Head of caudate nucleus (tissue), 42 donors: ENCODE results near the gene ULBP1.
"Not testable (repeated sequence)": the region's sequence is repeated elsewhere in the genome, so short reads cannot be mapped to it uniquely, and the experiment has no call there.

ENCODE experiments used
- DNase-seq, 42 donors: peaks; one replicate each; pipeline versions ENCODE4 v3.0.0 to v3.0.0-alpha.2; 2020 to 2021; ENCODE audit warnings: mixed read lengths in 7 of 42
- intact Hi-C: fragments of 100-400 bp; cut with DNase I; formaldehyde crosslinking; loops from one replicate; pipeline ENCODE4 v1.15.0; 2022

Gene ULBP1

GRCh38 chr6:149964308-149965193 is 808 bp downstream of the ULBP1 start:
- intact Hi-C loops, result no loop called here
- peak in 1 of 42 donors; percentile 22 for DNase-seq

GRCh38 chr6:149965194-149966020 is 1.7 kb downstream of the ULBP1 start:
- intact Hi-C loops, result no loop called here

GRCh38 chr6:149966319-149966718 is 2.6 kb downstream of the ULBP1 start:
- intact Hi-C loops, DNase-seq: not testable (repeated sequence)

More at GRCh38 chr6:149965194-149966020, 1.7 kb downstream of the ULBP1 start:
- DNase-seq, result no peak

- intact Hi-C loops, result no loop called here
- no peak for DNase-seq
Measured at GRCh38 chr6:149967591-149967990, 3.8 kb downstream of the ULBP1 start.

GRCh38 chr6:149967999-149968398 is 4.3 kb downstream of the ULBP1 start:
- intact Hi-C loops, result not testable (repeated sequence)

GRCh38 chr6:149968909-149969308 is 5.2 kb downstream of the ULBP1 start:
- DNase-seq, intact Hi-C loops: not testable (repeated sequence)

More at GRCh38 chr6:149967999-149968398, 4.3 kb downstream of the ULBP1 start:
- DNase-seq, result not testable (repeated sequence)

GRCh38 chr6:149969635-149970034 is 5.9 kb downstream of the ULBP1 start:
- DNase-seq, result no peak
- intact Hi-C loops, result no loop called here

GRCh38 chr6:149974394-149974793 is 10.7 kb downstream of the ULBP1 start:
- intact Hi-C loops, result not testable (repeated sequence)

GRCh38 chr6:149974825-149975224 is 11.1 kb downstream of the ULBP1 start:
- intact Hi-C loops, result no loop called here

More at GRCh38 chr6:149974394-149974793, 10.7 kb downstream of the ULBP1 start:
- DNase-seq, result not testable (repeated sequence)

GRCh38 chr6:149975400-149975799 is 11.7 kb downstream of the ULBP1 start:
- intact Hi-C loops, result no loop called here
- DNase-seq, result no peak

More at GRCh38 chr6:149974825-149975224, 11.1 kb downstream of the ULBP1 start:
- DNase-seq, result no peak

- peak in 1 of 42 donors; percentile 15 for DNase-seq
- intact Hi-C loops, result no loop called here
Measured at GRCh38 chr6:149977221-149977620, 13.5 kb downstream of the ULBP1 start.

- intact Hi-C loops, result no loop called here
- DNase-seq, result no peak
Measured at GRCh38 chr6:149978610-149979009, 14.9 kb downstream of the ULBP1 start.

GRCh38 chr6:149979293-149979692 is 15.6 kb downstream of the ULBP1 start:
- intact Hi-C loops, result no loop called here

GRCh38 chr6:149983145-149983544 is 19.4 kb downstream of the ULBP1 start:
- intact Hi-C loops, result no loop called here
- DNase-seq, result no peak

More at GRCh38 chr6:149979293-149979692, 15.6 kb downstream of the ULBP1 start:
- no peak for DNase-seq

- intact Hi-C loops, result no loop called here
- DNase-seq, result no peak
Measured at GRCh38 chr6:149984773-149985172, 21.0 kb downstream of the ULBP1 start.

GRCh38 chr6:149985481-149985937 is 21.8 kb downstream of the ULBP1 start:
- intact Hi-C loops, result no loop called here
- DNase-seq, result no peak

GRCh38 chr6:149987602-149988107 is 23.9 kb downstream of the ULBP1 start:
- intact Hi-C loops, result no loop called here

GRCh38 chr6:149988550-149989346 is 25.0 kb downstream of the ULBP1 start:
- DNase-seq, result no peak
- intact Hi-C loops, result no loop called here

More at GRCh38 chr6:149987602-149988107, 23.9 kb downstream of the ULBP1 start:
- no peak for DNase-seq
